HuH-7 (cell line): ENCODE results near the gene FSTL4.

Source experiments
- DNase-seq: peaks from one replicate; pipeline ENCODE4 v3.0.0; 2011; ENCODE audit warnings: low spot score

Gene FSTL4

GRCh38 chr5:133475986-133476385 lies 136.4 kb downstream of the FSTL4 start:
- DNase-seq = no peak

GRCh38 chr5:133474851-133475590 lies 137.3 kb downstream of the FSTL4 start:
- DNase-seq = no peak

GRCh38 chr5:133473291-133473690 lies 139.1 kb downstream of the FSTL4 start:
- no peak for DNase-seq

- DNase-seq = no peak
Measured at GRCh38 chr5:133472829-133473228, 139.5 kb downstream of the FSTL4 start.

- no peak for DNase-seq
Measured at GRCh38 chr5:133471699-133472098, 140.6 kb downstream of the FSTL4 start.

- DNase-seq = no peak
Measured at GRCh38 chr5:133470841-133471240, 141.5 kb downstream of the FSTL4 start.

- no peak for DNase-seq
Measured at GRCh38 chr5:133469846-133470245, 142.5 kb downstream of the FSTL4 start.

- DNase-seq = no peak
Measured at GRCh38 chr5:133469252-133469651, 143.1 kb downstream of the FSTL4 start.

- DNase-seq = no peak
Measured at GRCh38 chr5:133468596-133468995, 143.7 kb downstream of the FSTL4 start.

- no peak for DNase-seq
Measured at GRCh38 chr5:133467826-133468463, 144.4 kb downstream of the FSTL4 start.

GRCh38 chr5:133467335-133467779 lies 145.0 kb downstream of the FSTL4 start:
- no peak for DNase-seq

- DNase-seq = no peak
Measured at GRCh38 chr5:133466556-133467334, 145.6 kb downstream of the FSTL4 start.

- DNase-seq = no peak
Measured at GRCh38 chr5:133464013-133464412, 148.3 kb downstream of the FSTL4 start.

GRCh38 chr5:133461796-133462516 lies 150.4 kb downstream of the FSTL4 start:
- no peak for DNase-seq

- peak; percentile 58 for DNase-seq
Measured at GRCh38 chr5:133460172-133460758, 152.1 kb downstream of the FSTL4 start.

GRCh38 chr5:133459474-133460160 lies 152.7 kb downstream of the FSTL4 start:
- no peak for DNase-seq

GRCh38 chr5:133458435-133458834 lies 153.9 kb downstream of the FSTL4 start:
- no peak for DNase-seq

GRCh38 chr5:133457439-133458355 lies 154.6 kb downstream of the FSTL4 start:
- DNase-seq = no peak

GRCh38 chr5:133456933-133457402 lies 155.4 kb downstream of the FSTL4 start:
- peak; percentile 40 for DNase-seq

- DNase-seq = no peak
Measured at GRCh38 chr5:133455676-133456075, 156.7 kb downstream of the FSTL4 start.
